Measurements from ENCODE around the gene METTL24.

The METTL24 gene

DNA sequence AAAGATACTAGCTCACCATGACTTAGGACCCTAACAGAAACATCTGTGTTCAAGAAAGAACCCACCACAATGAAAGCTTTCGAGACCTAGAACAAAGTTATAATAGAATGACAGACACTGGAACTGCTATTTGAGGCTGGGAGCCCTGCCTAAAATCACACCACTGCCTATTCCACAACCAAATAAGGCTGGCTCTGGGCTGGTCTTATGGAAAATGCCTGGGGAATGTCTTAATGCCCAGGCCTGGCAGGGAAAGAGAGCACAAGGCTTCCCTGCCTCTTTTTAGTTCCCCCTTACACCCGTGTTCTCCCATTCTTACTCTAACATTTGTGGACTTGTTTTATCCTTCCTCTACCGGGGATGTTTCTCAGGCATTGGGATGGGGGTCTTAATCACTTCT is 5.6 kb upstream of the METTL24 start:
- Histone ChIP-seq H2AK5ac (ENCODE audit: low read length) (no peak overlapping the region), H4K91ac (ENCODE audit: low read depth, low read length) (peak overlapping the region; percentile 3), H3K9ac (ENCODE audit: low read length) (no peak overlapping the region), H3K9me3 (ENCODE audit: insufficient read depth, low read depth, low read length) (no peaks in the 10 kb centered on the region), H2BK12ac (ENCODE audit: low read length) (peak overlapping the region; percentile 4), H2AFZ (ENCODE audit: insufficient read depth, low read length, poor library complexity) (no peak overlapping the region), H3K27ac (ENCODE audit: low read depth, low read length) (peak overlapping the region; percentile 74), H2BK5ac (ENCODE audit: low read depth, low read length, poor library complexity) (peak overlapping the region; percentile 2), H2BK120ac (ENCODE audit: insufficient read depth, low read length, poor library complexity) (peak overlapping the region; percentile 12), H3K23ac (ENCODE audit: low read length) (no peak overlapping the region), H3K27me3 (ENCODE audit: insufficient read depth, low read length) (no peaks in the 10 kb centered on the region), H3K36me3 (ENCODE audit: control insufficient read depth in 1 of 2, insufficient read depth in 2 of 2, low read length in 2 of 2) (no peaks in the 10 kb centered on the region), H3K14ac (ENCODE audit: low read length) (no peak overlapping the region), H3K18ac (ENCODE audit: low read length) (no peak overlapping the region), H3K79me1 (ENCODE audit: low read length) (peaks cover 26% of the 10 kb centered on the region), H3K4me3 (ENCODE audit: low read depth, low read length) (no peak overlapping the region), H3K4me2 (ENCODE audit: low read length) (no peak overlapping the region), H4K12ac (ENCODE audit: low read depth, low read length) (no peak overlapping the region), H3K79me2 (ENCODE audit: control insufficient read depth, insufficient read depth, low read length, poor library complexity) (no peaks in the 10 kb centered on the region), H3K4me1 (ENCODE audit: control insufficient read depth in 1 of 2, insufficient read depth in 2 of 2, low read length in 2 of 2) (peaks cover 10 to 14% of the 10 kb centered on the region in 2 experiments), H4K8ac (ENCODE audit: low read depth, low read length) (no peak overlapping the region), H3K4ac (ENCODE audit: low read depth, low read length) (no peak overlapping the region)
- no CpG with 5 or more reads among the region's 3 CpGs for WGBS (ENCODE audit: extremely low coverage, insufficient coverage, insufficient read length)
- no peak for DNase-seq

DNA sequence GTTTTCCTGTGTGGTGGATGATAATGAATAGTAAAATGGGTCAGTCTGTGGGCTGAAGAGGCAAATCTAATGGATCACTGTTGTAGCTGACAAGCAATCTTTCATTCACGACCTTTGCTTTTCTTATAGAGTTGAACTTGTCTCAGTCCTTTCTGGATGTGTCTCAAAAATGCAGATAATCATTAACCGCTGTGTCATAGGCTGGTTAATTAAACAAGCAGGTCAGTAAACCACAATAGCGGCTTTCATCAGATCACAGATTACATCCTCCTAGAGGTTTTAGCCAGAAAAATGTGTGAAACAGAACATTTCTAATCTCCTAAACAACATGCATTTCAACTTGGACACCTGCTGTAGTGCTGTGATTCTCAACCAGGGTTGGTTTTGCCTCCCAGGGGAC is 2.5 kb upstream of the METTL24 start:
- Histone ChIP-seq H3K36me3 (ENCODE audit: control insufficient read depth in 1 of 2, insufficient read depth in 2 of 2, low read length in 2 of 2) (no peaks in the 10 kb centered on the region), H3K79me1 (ENCODE audit: low read length) (peaks cover 42% of the 10 kb centered on the region), H2AK5ac (ENCODE audit: low read length) (no peak overlapping the region), H3K9ac (ENCODE audit: low read length) (no peak overlapping the region), H2BK12ac (ENCODE audit: low read length) (no peak overlapping the region), H3K79me2 (ENCODE audit: control insufficient read depth, insufficient read depth, low read length, poor library complexity) (peaks cover 6% of the 10 kb centered on the region), H3K9me3 (ENCODE audit: insufficient read depth, low read depth, low read length) (no peaks in the 10 kb centered on the region), H3K4ac (ENCODE audit: low read depth, low read length) (no peak overlapping the region), H4K91ac (ENCODE audit: low read depth, low read length) (no peak overlapping the region), H3K18ac (ENCODE audit: low read length) (no peak overlapping the region), H3K4me2 (ENCODE audit: low read length) (no peak overlapping the region), H2BK120ac (ENCODE audit: insufficient read depth, low read length, poor library complexity) (no peak overlapping the region), H3K27me3 (ENCODE audit: insufficient read depth, low read length) (no peaks in the 10 kb centered on the region), H3K27ac (ENCODE audit: low read depth, low read length) (no peak overlapping the region), H4K12ac (ENCODE audit: low read depth, low read length) (no peak overlapping the region), H4K8ac (ENCODE audit: low read depth, low read length) (no peak overlapping the region), H3K4me1 (ENCODE audit: control insufficient read depth in 1 of 2, insufficient read depth in 2 of 2, low read length in 2 of 2) (peaks cover 17 to 31% of the 10 kb centered on the region in 2 experiments), H3K4me3 (ENCODE audit: low read depth, low read length) (no peak overlapping the region), H3K14ac (ENCODE audit: low read length) (no peak overlapping the region), H2BK5ac (ENCODE audit: low read depth, low read length, poor library complexity) (no peak overlapping the region), H2AFZ (ENCODE audit: insufficient read depth, low read length, poor library complexity) (no peak overlapping the region), H3K23ac (ENCODE audit: low read length) (no peak overlapping the region)
- DNase-seq = no peak
- WGBS (ENCODE audit: extremely low coverage, insufficient coverage, insufficient read length) = no CpG with 5 or more reads among the region's 3 CpGs

DNA sequence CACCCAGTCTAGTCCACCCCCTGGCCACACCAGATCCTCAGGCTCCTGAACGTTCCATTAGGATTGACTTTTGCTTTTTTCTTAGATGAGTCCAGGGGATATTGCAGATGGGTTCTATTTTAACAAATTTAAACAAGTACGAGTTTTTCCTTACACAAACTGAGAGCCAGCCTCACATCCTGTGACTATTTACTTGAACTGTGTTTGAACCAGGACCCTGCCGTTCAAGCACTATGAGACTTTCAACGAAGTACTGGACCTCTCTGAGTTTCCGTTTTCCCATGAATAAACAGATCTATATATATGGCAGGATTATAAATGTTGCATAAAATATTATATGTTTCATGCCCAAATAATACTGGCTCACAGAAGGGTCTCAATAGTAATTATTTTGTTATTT is 1.4 kb upstream of the METTL24 start:
- H2AFZ ChIP-seq (ENCODE audit: insufficient read depth, low read length, poor library complexity) = no peak overlapping the region
- no peak overlapping the region for H3K9ac ChIP-seq (ENCODE audit: low read length)
- H3K4me3 ChIP-seq (ENCODE audit: low read depth, low read length) = no peak overlapping the region
- H2BK12ac ChIP-seq (ENCODE audit: low read length) = no peak overlapping the region
- no peaks in the 10 kb centered on the region for H3K27me3 ChIP-seq (ENCODE audit: insufficient read depth, low read length)
- no peak overlapping the region for H2AK5ac ChIP-seq (ENCODE audit: low read length)
- no peak overlapping the region for H3K27ac ChIP-seq (ENCODE audit: low read depth, low read length)
- H3K23ac ChIP-seq (ENCODE audit: low read length) = no peak overlapping the region
- H4K8ac ChIP-seq (ENCODE audit: low read depth, low read length) = no peak overlapping the region
- H3K4me2 ChIP-seq (ENCODE audit: low read length) = no peak overlapping the region
- no peak overlapping the region for H4K12ac ChIP-seq (ENCODE audit: low read depth, low read length)
- no peak overlapping the region for H2BK120ac ChIP-seq (ENCODE audit: insufficient read depth, low read length, poor library complexity)
- no peak overlapping the region for H3K4ac ChIP-seq (ENCODE audit: low read depth, low read length)
- no peak overlapping the region for H2BK5ac ChIP-seq (ENCODE audit: low read depth, low read length, poor library complexity)
- H3K4me1 ChIP-seq (ENCODE audit: control insufficient read depth in 1 of 2, insufficient read depth in 2 of 2, low read length in 2 of 2) = peaks cover 13 to 34% of the 10 kb centered on the region in 2 experiments
- H3K79me2 ChIP-seq (ENCODE audit: control insufficient read depth, insufficient read depth, low read length, poor library complexity) = peaks cover 6% of the 10 kb centered on the region
- peaks cover 42% of the 10 kb centered on the region for H3K79me1 ChIP-seq (ENCODE audit: low read length)
- H3K14ac ChIP-seq (ENCODE audit: low read length) = no peak overlapping the region
- H4K91ac ChIP-seq (ENCODE audit: low read depth, low read length) = peak overlapping the region; percentile 72
- H3K36me3 ChIP-seq (ENCODE audit: control insufficient read depth in 1 of 2, insufficient read depth in 2 of 2, low read length in 2 of 2) = no peaks in the 10 kb centered on the region
- WGBS (ENCODE audit: extremely low coverage, insufficient coverage, insufficient read length) = no CpG with 5 or more reads among the region's 5 CpGs
- H3K9me3 ChIP-seq (ENCODE audit: insufficient read depth, low read depth, low read length) = no peaks in the 10 kb centered on the region
- H3K18ac ChIP-seq (ENCODE audit: low read length) = no peak overlapping the region
- no peak for DNase-seq

DNA sequence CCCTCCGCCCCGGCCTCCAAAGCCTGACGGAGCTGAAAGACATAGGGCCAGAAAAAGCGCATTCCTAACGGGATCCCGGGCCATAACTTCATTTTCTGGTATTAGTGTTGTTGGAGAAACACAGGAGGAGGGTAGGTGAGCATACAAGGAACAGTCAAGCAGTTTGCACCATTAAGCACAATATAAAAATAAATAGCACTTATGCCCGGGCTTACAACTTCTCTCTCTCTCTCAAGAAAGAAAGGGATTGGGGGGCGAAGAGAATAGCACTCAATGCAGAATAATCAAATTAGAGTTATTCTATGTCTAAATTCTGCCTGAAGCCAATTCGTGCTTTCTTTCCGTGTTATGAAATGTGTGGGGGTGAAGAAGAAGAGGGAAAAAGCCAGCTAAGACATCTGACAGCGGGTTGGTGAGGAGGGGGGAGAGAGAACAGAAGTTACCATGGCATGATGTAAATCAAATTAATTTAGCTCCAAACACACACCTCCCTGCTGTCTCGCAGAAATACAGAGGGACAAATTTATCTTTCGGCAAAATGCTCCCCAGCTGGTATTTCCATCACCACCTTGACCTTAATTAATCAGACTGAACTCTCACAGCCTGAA is 508 bp upstream of the METTL24 start:
- peak overlapping the region; percentile 79 for H4K12ac ChIP-seq (ENCODE audit: low read depth, low read length)
- no peaks in the 10 kb centered on the region for H3K27me3 ChIP-seq (ENCODE audit: insufficient read depth, low read length)
- H3K79me2 ChIP-seq (ENCODE audit: control insufficient read depth, insufficient read depth, low read length, poor library complexity) = peaks cover 6% of the 10 kb centered on the region
- peak overlapping the region; percentile 96 for H2AK5ac ChIP-seq (ENCODE audit: low read length)
- no peaks in the 10 kb centered on the region for H3K36me3 ChIP-seq (ENCODE audit: control insufficient read depth in 1 of 2, insufficient read depth in 2 of 2, low read length in 2 of 2)
- WGBS (ENCODE audit: extremely low coverage, insufficient coverage, insufficient read length) = no CpG with 5 or more reads among the region's 13 CpGs
- no peak overlapping the region for H3K23ac ChIP-seq (ENCODE audit: low read length)
- H4K8ac ChIP-seq (ENCODE audit: low read depth, low read length) = peak overlapping the region; percentile 77
- H3K4me1 ChIP-seq (ENCODE audit: control insufficient read depth in 1 of 2, insufficient read depth in 2 of 2, low read length in 2 of 2) = peaks cover 9 to 27% of the 10 kb centered on the region in 2 experiments
- H3K9me3 ChIP-seq (ENCODE audit: insufficient read depth, low read depth, low read length) = no peaks in the 10 kb centered on the region
- peak overlapping the region; percentile 96 for H2AFZ ChIP-seq (ENCODE audit: insufficient read depth, low read length, poor library complexity)
- peak overlapping the region; percentile 95 for H2BK120ac ChIP-seq (ENCODE audit: insufficient read depth, low read length, poor library complexity)
- DNase-seq = no peak
- peak overlapping the region; percentile 50 for H3K27ac ChIP-seq (ENCODE audit: low read depth, low read length)
- peak overlapping the region; percentile 84 for H3K18ac ChIP-seq (ENCODE audit: low read length)
- H3K9ac ChIP-seq (ENCODE audit: low read length) = peak overlapping the region; percentile 72
- H2BK12ac ChIP-seq (ENCODE audit: low read length) = peak overlapping the region; percentile 75
- peaks cover 36% of the 10 kb centered on the region for H3K79me1 ChIP-seq (ENCODE audit: low read length)
- H2BK5ac ChIP-seq (ENCODE audit: low read depth, low read length, poor library complexity) = peak overlapping the region; percentile 83
- H3K4me3 ChIP-seq (ENCODE audit: low read depth, low read length) = peak overlapping the region; percentile 69
- peak overlapping the region; percentile 65 for H4K91ac ChIP-seq (ENCODE audit: low read depth, low read length)
- peak overlapping the region; percentile 96 for H3K14ac ChIP-seq (ENCODE audit: low read length)
- H3K4ac ChIP-seq (ENCODE audit: low read depth, low read length) = peak overlapping the region; percentile 67
- peak overlapping the region; percentile 74 for H3K4me2 ChIP-seq (ENCODE audit: low read length)
